Measurements from ENCODE around the gene ZEB2. TPM values are rescaled to one million over a fixed set of nuclear protein-coding genes. Genes with fewer than 3 reads are reported as not detected.

ZEB2 gene
- total RNA-seq, 1 donor from 2014 or later, result 139 TPM

- H3K27ac Mint-ChIP-seq (ENCODE audit: unreplicated experiment), result peak overlapping the region; percentile 98
- no peak for DNase-seq (ENCODE audit: extremely low spot score, unreplicated experiment)
- peaks cover 8% of the 10 kb centered on the region for H3K36me3 Mint-ChIP-seq (ENCODE audit: unreplicated experiment)
- peak overlapping the region; percentile 80 for H3K4me3 Mint-ChIP-seq (ENCODE audit: unreplicated experiment)
- H3K4me1 Mint-ChIP-seq (ENCODE audit: unreplicated experiment), result peaks cover 52% of the 10 kb centered on the region
- H3K27me3 Mint-ChIP-seq (ENCODE audit: unreplicated experiment), result no peaks in the 10 kb centered on the region
- no peaks in the 10 kb centered on the region for H3K9me3 Mint-ChIP-seq (ENCODE audit: unreplicated experiment)
- TF ChIP-seq CTCF (IDR thresholded peaks at IDR 0.05), result no peak
These were observed 4.7 kb downstream of the ZEB2 start for GRCh38 chr2:144515099-144515695.

- no peak for DNase-seq (ENCODE audit: extremely low spot score, unreplicated experiment)
- TF ChIP-seq CTCF (IDR thresholded peaks at IDR 0.05), result no peak
- H3K4me3 Mint-ChIP-seq (ENCODE audit: unreplicated experiment), result peak overlapping the region; percentile 80
- H3K36me3 Mint-ChIP-seq (ENCODE audit: unreplicated experiment), result peaks cover 8% of the 10 kb centered on the region
- peaks cover 58% of the 10 kb centered on the region for H3K4me1 Mint-ChIP-seq (ENCODE audit: unreplicated experiment)
- no peaks in the 10 kb centered on the region for H3K27me3 Mint-ChIP-seq (ENCODE audit: unreplicated experiment)
- no peaks in the 10 kb centered on the region for H3K9me3 Mint-ChIP-seq (ENCODE audit: unreplicated experiment)
- H3K27ac Mint-ChIP-seq (ENCODE audit: unreplicated experiment), result peak overlapping the region; percentile 98
These were observed 5.3 kb downstream of the ZEB2 start for GRCh38 chr2:144514616-144515091.

GRCh38 chr2:144513388-144514101 lies 6.4 kb downstream of the ZEB2 start:
- Mint-ChIP-seq H3K27me3 (ENCODE audit: unreplicated experiment) (no peaks in the 10 kb centered on the region), H3K27ac (ENCODE audit: unreplicated experiment) (peak overlapping the region; percentile 98), H3K36me3 (ENCODE audit: unreplicated experiment) (peaks cover 8% of the 10 kb centered on the region), H3K9me3 (ENCODE audit: unreplicated experiment) (no peaks in the 10 kb centered on the region), H3K4me3 (ENCODE audit: unreplicated experiment) (peak overlapping the region; percentile 80), H3K4me1 (ENCODE audit: unreplicated experiment) (peaks cover 69% of the 10 kb centered on the region)
- no peak for TF ChIP-seq CTCF (IDR thresholded peaks at IDR 0.05)
- DNase-seq (ENCODE audit: extremely low spot score, unreplicated experiment), result no peak

- Mint-ChIP-seq H3K36me3 (ENCODE audit: unreplicated experiment) (peaks cover 8% of the 10 kb centered on the region), H3K27me3 (ENCODE audit: unreplicated experiment) (no peaks in the 10 kb centered on the region), H3K9me3 (ENCODE audit: unreplicated experiment) (no peaks in the 10 kb centered on the region), H3K27ac (ENCODE audit: unreplicated experiment) (peak overlapping the region; percentile 98), H3K4me1 (ENCODE audit: unreplicated experiment) (peaks cover 75% of the 10 kb centered on the region), H3K4me3 (ENCODE audit: unreplicated experiment) (peak overlapping the region; percentile 80)
- no peak for TF ChIP-seq CTCF (IDR thresholded peaks at IDR 0.05)
- DNase-seq (ENCODE audit: extremely low spot score, unreplicated experiment), result no peak
These were observed 7.0 kb downstream of the ZEB2 start for GRCh38 chr2:144512891-144513351.

GRCh38 chr2:144512470-144512869 lies 7.4 kb downstream of the ZEB2 start:
- TF ChIP-seq CTCF (IDR thresholded peaks at IDR 0.05), result no peak
- H3K4me3 Mint-ChIP-seq (ENCODE audit: unreplicated experiment), result peak overlapping the region; percentile 80
- H3K9me3 Mint-ChIP-seq (ENCODE audit: unreplicated experiment), result no peaks in the 10 kb centered on the region
- no peaks in the 10 kb centered on the region for H3K27me3 Mint-ChIP-seq (ENCODE audit: unreplicated experiment)
- peaks cover 80% of the 10 kb centered on the region for H3K4me1 Mint-ChIP-seq (ENCODE audit: unreplicated experiment)
- no peak for DNase-seq (ENCODE audit: extremely low spot score, unreplicated experiment)
- peaks cover 8% of the 10 kb centered on the region for H3K36me3 Mint-ChIP-seq (ENCODE audit: unreplicated experiment)
- peak overlapping the region; percentile 98 for H3K27ac Mint-ChIP-seq (ENCODE audit: unreplicated experiment)
